Activated naive CD4-positive, alpha-beta T cell treated with anti-CD3 and anti-CD28 coated beads, Interleukin-2, amount 50 U/mL, for 72 hours (primary cell): ENCODE results near the gene PARP15. TPM values are rescaled to one million over a fixed set of nuclear protein-coding genes. Genes with fewer than 3 reads are reported as not detected.
A peak's percentile ranks its signal among the peaks of the same experiment; 100 is the strongest.

Experiments used
- ATAC-seq, 2 donors: fragments of 150-1000 bp; cut with Tn5 transposase; 2 replicates each; pipeline ENCODE4 v1.10.0; 2021; ENCODE audit warnings: mild to moderate bottlenecking in 2 of 2, moderate library complexity in 2 of 2
- DNase-seq, 2 donors: peaks; one replicate each; pipeline ENCODE4 v3.0.0; 2021 to 2022; ENCODE audit warnings: low spot score in 2 of 2
- H3K27ac Mint-ChIP-seq, 2 donors: one replicate each; pipeline ENCODE4 v1.8.0; 2022; ENCODE audit warnings: mild to moderate bottlenecking in 2 of 2, mixed read lengths in 2 of 2
- H3K36me3 Mint-ChIP-seq, 2 donors: one replicate each; pipeline ENCODE4 v1.8.0; 2022; ENCODE audit warnings: mixed read lengths in 2 of 2
- H3K9me3 Mint-ChIP-seq, 2 donors: one replicate each; pipeline ENCODE4 v1.8.0; 2022; ENCODE audit warnings: mixed read lengths in 2 of 2
- total RNA-seq, 2 donors: library from RNA; stranded (reverse); gene quantifications; one replicate each; pipeline ENCODE4 v1.2.3, GENCODE V29; 2022

The PARP15 gene
- total RNA-seq, result 10 to 100 TPM; 13.8 to 23.5 TPM

DNA sequence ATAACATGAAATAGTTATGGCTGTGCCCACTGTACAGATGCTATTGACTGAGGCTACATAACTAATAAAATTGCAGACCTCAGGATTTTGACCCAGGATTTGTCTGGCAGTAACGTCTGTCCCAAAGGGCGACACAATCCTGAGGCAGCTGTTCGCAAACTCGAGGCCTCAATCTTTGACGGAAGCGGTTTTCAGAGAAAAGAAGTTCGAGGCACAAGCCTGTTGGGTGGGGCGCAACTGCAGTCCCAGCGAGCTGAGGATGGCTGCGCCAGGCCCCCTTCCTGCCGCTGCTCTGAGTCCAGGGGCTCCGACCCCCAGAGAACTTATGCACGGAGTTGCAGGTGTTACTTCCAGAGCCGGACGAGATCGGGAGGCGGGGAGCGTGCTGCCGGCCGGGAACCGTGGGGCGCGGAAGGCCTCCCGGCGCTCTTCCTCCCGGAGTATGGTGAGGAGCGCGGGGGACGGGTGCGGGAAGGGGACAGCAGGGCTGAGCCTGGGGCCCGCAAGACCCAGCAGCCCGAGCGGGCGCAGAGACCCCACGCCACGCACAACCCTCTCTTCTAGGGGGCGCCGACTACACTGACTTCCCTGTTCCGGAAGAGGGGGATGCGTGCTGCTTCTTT is at the start of gene PARP15:
PARP15 (plus strand) TSS at position 242 of the 623 bp plus-strand sequence; CDS start at position 260, 18 bp downstream.
- DNase-seq (peak in 1 of 2 donors; percentile 42), ATAC-seq (peak in 1 of 2 donors; percentile 2)
- Mint-ChIP-seq H3K9me3 (peaks cover 10 to 16% of the 10 kb centered on the region in 2 donors), H3K36me3 (peaks cover 22 to 58% of the 10 kb centered on the region in 2 donors), H3K27ac (peak within 1 kb of the TSS; percentile 96 to 97)

DNA sequence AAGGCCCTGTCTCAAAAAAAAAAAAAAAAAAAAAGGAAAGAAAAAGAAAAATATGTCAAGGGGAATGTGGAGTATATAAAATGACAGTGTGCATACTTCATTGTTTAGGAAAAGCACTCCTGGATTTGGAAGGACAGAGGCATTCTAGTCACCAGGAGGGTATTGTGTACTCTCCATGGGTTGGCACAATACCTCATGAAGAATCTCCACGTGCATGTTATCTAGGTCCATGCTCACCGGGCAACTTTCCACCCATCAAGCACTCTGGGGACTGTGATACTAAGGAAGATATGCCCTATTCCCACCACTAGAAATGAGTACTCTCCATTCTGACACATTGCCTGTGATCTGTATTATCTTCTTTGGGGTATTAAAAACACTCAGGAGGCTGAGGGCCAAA is 47.3 kb upstream of the PARP15 start:
- DNase-seq (no peak), ATAC-seq (no peak)
- Mint-ChIP-seq H3K9me3 (no peaks in the 10 kb centered on the region), H3K36me3 (peaks cover 20 to 41% of the 10 kb centered on the region in 2 donors), H3K27ac (no peak overlapping the region)

DNA sequence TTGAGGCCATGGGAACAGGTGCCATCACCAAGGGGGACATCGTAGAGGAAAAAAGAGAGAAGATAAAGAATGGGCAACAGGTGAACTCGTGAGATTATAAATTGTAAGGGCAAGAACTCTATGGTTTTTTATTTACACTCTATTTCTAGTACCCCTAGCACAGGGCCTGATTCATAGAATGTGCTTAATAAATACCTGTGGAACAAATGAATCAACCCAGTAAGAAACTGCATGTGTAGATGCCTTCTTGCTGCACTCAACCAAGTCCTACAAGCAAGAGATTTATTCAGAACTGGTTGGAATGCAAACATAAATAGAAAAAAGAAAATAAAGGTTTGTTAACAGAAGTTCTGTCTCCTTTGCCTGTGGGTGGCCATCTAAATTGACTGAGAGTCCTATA is 44.0 kb upstream of the PARP15 start:
- DNase-seq (no peak), ATAC-seq (peak; percentile 11 to 30)
- Mint-ChIP-seq H3K27ac (peak overlapping the region; percentile 70 to 96), H3K9me3 (no peaks in the 10 kb centered on the region), H3K36me3 (peaks cover 26 to 62% of the 10 kb centered on the region in 2 donors)

DNA sequence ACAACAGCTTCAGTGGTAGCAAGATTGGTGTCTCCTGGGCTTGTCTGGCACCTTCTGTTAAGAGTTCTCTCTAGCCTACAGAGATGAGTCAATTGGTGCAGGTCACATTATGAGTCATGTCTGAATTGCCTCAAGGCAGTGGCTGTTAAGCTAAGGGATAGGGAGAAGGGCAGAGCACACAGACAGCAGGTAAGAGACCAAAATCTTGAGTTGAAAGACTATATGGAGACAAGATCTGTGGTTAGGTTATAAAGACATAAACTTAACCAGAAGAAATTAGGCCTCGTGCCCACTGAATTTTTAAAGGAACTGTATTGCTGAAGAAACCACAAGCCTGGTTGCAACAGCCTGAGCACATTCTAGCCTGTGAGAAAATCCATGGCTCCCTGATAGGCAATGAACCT is 43.5 kb upstream of the PARP15 start:
- ATAC-seq, result peak; percentile 98 to 99
- Mint-ChIP-seq H3K27ac (peak overlapping the region in 1 of 2 donors; percentile 70), H3K36me3 (peaks cover 26 to 64% of the 10 kb centered on the region in 2 donors)

DNA sequence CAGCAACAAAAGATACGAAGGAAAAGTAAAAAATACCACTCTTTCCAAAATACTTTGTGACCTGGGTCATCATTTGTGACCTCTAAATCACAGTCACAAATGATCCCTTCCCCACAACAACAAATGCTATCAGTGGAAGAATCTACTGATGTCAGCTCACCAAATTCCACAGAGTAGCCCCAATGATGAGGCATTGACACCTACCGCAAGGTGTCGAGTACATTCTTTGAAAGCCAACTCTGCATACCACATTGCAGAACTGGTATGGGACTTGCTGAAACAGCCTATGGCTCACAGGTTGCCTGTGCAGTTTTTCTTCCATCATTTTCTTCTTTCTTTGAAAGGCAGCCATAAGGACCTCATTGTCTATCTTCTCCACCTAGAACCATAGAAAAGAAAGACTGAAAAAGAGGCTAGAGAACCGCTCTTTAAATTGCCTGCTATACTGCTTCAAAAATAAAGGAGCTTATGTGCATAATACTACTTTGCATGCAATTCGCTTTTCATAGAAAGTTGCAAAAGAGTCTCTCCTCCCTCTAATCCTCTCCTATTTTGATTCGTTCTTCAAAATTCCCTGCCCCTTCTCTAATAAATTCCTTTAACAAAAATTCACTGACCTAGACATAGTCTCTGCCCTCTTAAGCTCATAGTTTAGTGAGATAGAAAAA is 41.4 kb upstream of the PARP15 start:
- no peaks in the 10 kb centered on the region for H3K9me3 Mint-ChIP-seq

More for the DNA sequence above, 43.5 kb upstream of the PARP15 start:
- no peaks in the 10 kb centered on the region for H3K9me3 Mint-ChIP-seq
- DNase-seq, result peak; percentile 56 to 62

DNA sequence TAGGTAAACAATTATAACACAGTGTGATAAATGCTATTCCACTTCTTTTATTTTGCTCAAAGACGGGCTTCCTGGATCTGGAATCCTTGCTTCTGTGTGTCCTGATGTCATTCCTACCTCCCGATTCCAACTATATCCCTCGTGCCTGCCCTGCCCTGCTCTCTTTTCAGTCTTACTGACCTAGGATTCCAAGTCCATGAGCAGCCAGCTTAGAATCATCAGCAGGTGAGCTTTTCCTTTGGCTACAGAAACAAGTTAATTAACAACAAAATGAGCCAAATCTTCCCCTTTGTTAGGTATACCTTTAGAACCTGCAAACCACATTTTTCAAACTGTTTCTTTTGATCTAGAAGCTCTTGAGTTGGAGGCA is 40.8 kb upstream of the PARP15 start:
- Mint-ChIP-seq H3K36me3 (peaks cover 29 to 69% of the 10 kb centered on the region in 2 donors), H3K27ac (no peak overlapping the region), H3K9me3 (no peaks in the 10 kb centered on the region)
- ATAC-seq, result no peak
- no peak for DNase-seq

More for the DNA sequence above, 41.4 kb upstream of the PARP15 start:
- DNase-seq (no peak), ATAC-seq (no peak)
- Mint-ChIP-seq H3K27ac (peak overlapping the region in 1 of 2 donors; percentile 5), H3K36me3 (peaks cover 29 to 70% of the 10 kb centered on the region in 2 donors)

DNA sequence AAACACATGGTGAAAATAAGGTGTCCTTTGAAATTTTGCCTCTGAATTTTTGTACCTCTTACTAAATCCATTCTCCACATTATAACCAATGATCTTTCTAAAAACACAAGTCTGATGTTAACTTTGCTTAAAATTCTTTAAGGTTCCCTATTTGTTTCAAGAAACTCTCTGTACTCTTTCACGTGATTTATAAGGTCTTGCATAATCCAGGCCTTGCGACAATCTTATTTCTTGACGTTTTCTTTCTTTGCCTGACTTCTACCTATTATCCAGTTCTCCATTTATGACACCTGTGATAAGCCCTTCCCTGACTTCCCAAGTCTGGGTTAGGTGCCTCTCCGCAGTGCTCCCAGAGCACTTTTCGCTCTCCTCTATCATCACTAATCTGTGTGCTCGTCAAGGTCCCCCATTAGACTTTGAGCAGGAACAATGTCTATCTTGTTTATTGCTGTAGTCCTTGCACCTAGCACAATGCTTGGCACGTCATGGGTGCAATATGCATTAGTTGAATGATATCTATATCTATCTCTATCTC is 38.4 kb upstream of the PARP15 start:
- peaks cover 13 to 56% of the 10 kb centered on the region in 2 donors for H3K36me3 Mint-ChIP-seq
- H3K27ac Mint-ChIP-seq, result no peak overlapping the region
- H3K9me3 Mint-ChIP-seq, result no peaks in the 10 kb centered on the region
- no peak for DNase-seq
- no peak for ATAC-seq

DNA sequence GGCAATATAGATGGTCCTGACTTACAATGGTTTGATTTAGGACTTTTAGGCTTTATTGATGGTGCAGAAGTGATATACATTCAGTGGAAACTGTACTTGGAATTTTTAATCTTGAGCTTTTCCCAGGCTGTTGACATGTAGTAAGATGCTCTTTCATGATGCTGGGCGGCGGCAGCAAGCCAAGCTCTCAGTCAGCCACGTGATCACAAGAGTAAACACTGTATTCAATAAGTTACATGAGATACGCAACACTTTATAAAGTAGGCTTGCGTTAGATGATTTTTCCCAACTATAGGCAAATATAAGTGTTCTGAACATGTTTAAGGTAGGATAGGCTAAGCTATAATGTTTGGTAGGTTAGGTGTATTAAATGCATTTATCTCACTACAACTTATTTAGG is 31.3 kb upstream of the PARP15 start:
- DNase-seq (no peak), ATAC-seq (no peak)
- Mint-ChIP-seq H3K27ac (no peak overlapping the region), H3K9me3 (no peaks in the 10 kb centered on the region), H3K36me3 (peaks cover 7 to 38% of the 10 kb centered on the region in 2 donors)

DNA sequence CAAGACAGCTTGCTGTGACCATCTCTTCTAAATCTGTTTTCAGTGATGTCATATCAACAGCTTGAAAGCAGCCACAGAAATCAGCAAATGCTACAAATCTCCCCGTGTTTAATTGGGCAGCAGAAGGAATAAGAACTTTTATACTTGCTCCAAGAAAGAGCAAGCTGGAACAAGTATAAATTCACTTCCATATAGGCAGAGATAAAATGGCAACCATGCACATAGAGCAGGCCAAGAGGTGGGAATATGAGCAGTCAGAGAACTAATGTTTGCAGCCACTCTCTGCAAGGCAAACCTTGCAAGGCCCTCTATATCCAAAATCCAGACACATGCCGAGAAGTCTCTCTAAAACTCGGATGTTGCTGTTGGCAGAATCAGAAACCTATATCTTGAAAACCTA is 29.4 kb upstream of the PARP15 start:
- no peak for DNase-seq
- H3K27ac Mint-ChIP-seq, result peak overlapping the region in 1 of 2 donors; percentile 1
- H3K36me3 Mint-ChIP-seq, result peaks cover 9 to 48% of the 10 kb centered on the region in 2 donors
- ATAC-seq, result no peak
- no peaks in the 10 kb centered on the region for H3K9me3 Mint-ChIP-seq

DNA sequence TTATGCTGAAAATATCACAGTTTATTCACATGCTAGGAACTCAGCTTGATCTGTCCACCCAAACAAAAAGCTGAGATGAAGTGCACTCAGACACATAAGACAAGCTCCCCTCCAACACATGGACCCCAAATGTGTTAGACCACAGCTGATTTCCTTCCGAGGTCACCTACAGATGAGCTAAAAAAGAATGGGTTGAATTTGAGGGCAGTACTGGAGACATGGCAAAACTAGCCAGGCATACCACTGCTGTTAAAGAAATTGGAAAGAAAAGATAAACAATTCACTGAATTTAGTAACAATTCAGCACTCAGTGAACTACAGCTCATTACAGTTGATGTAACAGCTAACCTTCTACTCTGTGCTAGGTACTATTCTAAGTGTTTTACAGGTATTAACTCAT is 28.8 kb upstream of the PARP15 start:
- H3K9me3 Mint-ChIP-seq, result no peaks in the 10 kb centered on the region
- DNase-seq (no peak), ATAC-seq (no peak)
- H3K36me3 Mint-ChIP-seq, result peaks cover 13 to 52% of the 10 kb centered on the region in 2 donors
- H3K27ac Mint-ChIP-seq, result peak overlapping the region in 1 of 2 donors; percentile 69

DNA sequence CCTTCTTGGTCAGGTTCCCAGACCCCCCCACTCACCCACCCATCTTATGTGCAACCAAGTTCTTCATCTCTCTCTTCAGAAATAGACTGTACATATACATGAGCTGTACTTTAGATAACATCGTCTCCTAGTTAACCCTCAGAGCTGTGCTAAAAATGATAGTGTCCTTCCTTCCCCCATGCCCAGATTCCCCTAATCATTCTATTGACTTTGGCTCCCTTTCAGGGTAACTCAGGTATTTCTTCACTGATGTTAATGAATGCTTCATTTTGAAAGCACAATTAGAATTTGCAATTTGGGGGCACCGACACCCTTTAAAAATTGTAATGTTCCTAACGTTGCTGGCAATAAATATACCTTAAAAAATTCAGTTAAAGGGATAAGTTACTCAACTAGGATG is 24.3 kb upstream of the PARP15 start:
- Mint-ChIP-seq H3K36me3 (peaks cover 27 to 50% of the 10 kb centered on the region in 2 donors), H3K9me3 (no peaks in the 10 kb centered on the region), H3K27ac (no peak overlapping the region)
- ATAC-seq, result no peak
- DNase-seq, result no peak

DNA sequence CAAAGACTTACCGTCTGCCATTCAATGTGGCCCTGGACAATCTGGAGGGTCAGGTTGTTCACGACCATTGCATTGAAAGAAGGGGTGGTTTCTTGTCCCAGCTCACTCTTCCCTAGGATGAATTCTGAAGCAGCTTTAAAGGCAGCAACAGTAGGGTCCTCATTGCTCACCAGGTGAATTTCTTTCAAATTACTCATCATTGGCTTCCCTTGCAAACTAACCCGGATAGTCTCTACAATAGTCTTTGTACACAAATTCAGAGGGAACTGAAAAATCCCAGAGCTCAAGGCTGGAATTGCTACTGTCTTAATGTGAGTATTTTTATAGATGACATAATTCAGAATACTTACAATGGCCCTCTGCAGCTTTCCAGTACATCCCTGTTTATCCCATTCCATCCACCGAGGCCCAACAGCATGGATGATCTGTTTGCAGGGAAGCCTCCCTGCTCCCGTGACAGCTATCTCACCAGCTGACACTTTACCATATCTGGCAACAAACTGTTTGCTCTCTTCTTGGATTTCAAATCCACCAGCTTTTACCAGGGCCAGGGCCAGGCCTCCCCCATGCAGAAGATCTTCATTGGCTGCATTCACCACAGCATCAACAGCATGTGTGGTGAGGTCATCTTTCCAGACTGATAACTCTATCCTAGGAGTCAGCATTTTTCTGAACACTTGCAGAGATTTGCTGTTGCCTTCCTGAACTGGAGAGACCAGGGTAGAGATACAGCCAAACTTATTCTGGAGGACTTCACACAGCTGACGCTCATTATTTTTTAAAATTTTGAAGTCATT is 22.0 kb upstream of the PARP15 start:
- peaks cover 35 to 45% of the 10 kb centered on the region in 2 donors for H3K36me3 Mint-ChIP-seq
- H3K9me3 Mint-ChIP-seq, result no peaks in the 10 kb centered on the region
- no peak for ATAC-seq
- no peak for DNase-seq
- H3K27ac Mint-ChIP-seq, result no peak overlapping the region

DNA sequence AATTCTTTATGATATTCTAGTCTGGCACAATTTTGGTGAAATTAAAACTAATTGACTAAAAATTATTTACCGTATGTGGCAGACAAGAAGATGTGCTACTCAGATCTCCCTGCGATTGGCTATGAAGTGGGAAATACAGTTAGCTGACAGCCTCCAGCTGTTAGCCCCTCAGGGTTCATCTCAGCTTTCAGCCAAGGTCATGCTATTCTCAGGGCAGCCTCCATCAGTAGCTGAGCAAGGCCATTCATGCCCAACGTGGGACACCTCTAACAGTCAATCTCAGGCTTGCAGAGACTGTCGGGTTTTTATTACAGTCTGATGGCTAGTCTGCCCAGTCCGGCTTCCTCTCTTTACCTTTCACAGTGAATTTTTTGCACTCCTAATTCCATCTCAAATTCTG is 20.1 kb upstream of the PARP15 start:
- no peak for ATAC-seq
- DNase-seq, result no peak
- H3K36me3 Mint-ChIP-seq, result peaks cover 28 to 42% of the 10 kb centered on the region in 2 donors
- no peaks in the 10 kb centered on the region for H3K9me3 Mint-ChIP-seq
- H3K27ac Mint-ChIP-seq, result no peak overlapping the region

DNA sequence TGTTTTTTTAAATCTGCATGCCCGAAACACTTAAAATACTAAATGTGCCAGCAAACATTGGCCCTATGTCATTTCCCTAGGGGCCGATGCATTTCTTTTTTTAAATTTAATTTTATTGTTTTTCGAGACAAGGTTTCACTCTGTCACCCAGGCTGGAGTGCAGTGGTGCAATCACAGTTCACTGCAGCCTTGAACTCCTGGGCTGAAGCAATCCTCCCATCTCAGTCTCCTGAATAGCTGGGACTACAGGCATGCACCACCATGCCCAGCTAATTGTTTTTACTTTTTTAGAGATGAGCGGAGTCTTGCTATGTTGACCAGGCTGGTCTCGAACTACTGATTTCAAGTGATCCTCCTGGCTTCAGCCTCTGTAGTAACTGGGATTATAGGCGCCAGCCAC is 18.8 kb upstream of the PARP15 start:
- ATAC-seq, result no peak
- Mint-ChIP-seq H3K9me3 (no peaks in the 10 kb centered on the region), H3K27ac (no peak overlapping the region), H3K36me3 (peaks cover 25 to 45% of the 10 kb centered on the region in 2 donors)
- no peak for DNase-seq

DNA sequence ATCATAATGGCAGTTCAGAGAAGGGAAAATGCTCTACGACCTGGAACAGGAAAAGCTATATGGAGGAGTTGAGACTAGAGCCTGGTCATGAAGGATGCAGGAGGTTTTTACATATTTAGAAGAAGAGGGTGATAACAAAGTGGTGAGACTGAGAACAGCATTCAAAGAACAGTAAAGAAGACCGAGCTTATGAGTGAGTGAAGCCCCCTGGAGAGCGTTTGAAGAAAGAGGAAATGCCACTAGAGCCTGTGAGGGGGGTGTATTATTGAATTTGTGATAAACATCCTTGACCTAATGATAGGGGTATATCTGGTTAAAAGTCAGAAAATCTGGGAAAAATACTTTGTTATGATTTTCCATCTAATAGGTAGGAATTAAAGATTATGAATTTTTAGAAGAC is 17.5 kb upstream of the PARP15 start:
- Mint-ChIP-seq H3K36me3 (peaks cover 32 to 55% of the 10 kb centered on the region in 2 donors), H3K27ac (peak overlapping the region in 1 of 2 donors; percentile 8), H3K9me3 (no peaks in the 10 kb centered on the region)
- DNase-seq (no peak), ATAC-seq (no peak)

DNA sequence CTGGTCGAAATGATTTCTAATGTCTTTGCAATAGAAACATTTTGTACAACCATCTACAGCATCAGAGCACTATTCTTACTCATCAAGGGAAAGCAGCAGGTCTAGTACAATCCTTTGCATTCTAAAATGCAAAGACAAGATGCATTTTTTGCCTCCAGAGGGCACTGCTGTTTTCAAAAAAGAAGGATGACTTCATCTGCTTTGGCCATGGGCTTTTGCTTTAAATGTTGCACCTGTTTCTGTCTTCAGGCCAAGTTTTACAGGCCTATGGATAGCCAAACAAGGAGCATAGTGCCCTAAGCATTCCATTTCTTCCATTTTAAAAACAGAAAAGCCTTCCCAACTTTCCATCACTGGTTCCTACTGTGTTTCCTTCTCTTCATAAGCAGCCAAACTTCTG is 16.8 kb upstream of the PARP15 start:
- ATAC-seq, result peak; percentile 13 to 25
- H3K27ac Mint-ChIP-seq, result peak overlapping the region; percentile 82 to 87
- H3K36me3 Mint-ChIP-seq, result peaks cover 27 to 56% of the 10 kb centered on the region in 2 donors
- H3K9me3 Mint-ChIP-seq, result no peaks in the 10 kb centered on the region
- peak in 1 of 2 donors; percentile 63 for DNase-seq
